Right lobe of liver (tissue), 4 donors: ENCODE results near the gene NUPR1.

Experiments
- POLR2A ChIP-seq: fragments of 450-650 bp; IDR thresholded peaks from one replicate; pipeline ENCODE4 v1.6.1; 2017; ENCODE audit warnings: antibody characterized with exemption, mild to moderate bottlenecking
- TF ChIP-seq, protein P1 (sequence below), 4 donors: fragments of 200-600 bp in 3 of 4; fragments of 450-650 bp in 1 of 4; IDR thresholded peaks; one replicate each; pipeline versions ENCODE4 v1.5.1 to v1.8.0; 2016 to 2022; ENCODE audit warnings: antibody characterized with exemption in 4 of 4, mild to moderate bottlenecking in 2 of 4
- donor health status: DM: no; HTN: no; CAD: no.
- donor health status: DM: no; HTN: no; CAD: no.
- donor health status: DM: no; HTN: yes; CAD: no.

DNA sequence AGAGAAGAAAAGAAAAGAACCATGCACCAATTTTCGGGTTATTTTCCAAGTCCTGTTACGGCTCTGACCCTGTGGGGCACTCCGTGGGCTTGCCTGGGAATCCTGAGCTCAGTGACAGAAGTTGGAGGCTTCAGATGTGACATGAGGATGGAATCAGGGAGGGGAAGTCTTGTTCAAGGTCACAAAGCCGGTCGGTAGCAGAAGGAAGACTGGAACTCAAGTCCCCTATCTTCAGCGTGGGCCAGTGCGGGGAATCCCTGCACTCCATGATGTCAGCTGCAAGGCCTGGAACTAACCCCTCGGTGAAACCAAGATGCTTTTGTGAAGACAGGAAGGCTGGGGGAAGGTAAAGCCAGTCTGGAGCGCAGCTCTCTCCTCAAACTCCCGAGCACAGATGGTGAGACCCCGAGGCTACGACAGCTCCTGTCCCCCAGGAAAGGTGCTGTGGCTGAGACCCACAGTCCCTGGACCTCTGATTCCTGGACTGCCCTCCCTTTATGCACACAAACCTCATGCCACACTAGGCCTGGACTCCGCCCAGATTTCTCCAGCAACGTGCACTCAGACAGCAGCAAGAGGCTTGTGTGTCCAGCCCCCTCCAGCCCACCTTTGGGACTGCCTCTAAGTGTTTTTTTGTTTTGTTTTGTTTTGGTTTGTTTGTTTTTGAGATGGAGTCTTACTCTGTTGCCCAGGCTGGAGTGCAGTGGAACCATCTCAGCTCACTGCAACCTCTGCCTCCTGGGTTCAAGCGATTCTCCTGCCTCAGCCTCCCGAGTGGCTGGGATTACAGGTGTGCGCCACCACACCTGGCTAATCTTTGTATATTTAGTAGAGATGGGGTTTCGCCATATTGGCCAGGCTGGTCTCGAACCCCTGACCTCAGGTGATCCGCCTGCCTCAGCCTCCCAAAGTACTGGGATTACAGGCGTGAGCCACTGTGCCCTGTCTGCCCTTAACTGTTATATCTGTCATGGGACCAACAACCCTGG is 26.7 kb downstream of the NUPR1 start:
- TF ChIP-seq, protein P1, sequence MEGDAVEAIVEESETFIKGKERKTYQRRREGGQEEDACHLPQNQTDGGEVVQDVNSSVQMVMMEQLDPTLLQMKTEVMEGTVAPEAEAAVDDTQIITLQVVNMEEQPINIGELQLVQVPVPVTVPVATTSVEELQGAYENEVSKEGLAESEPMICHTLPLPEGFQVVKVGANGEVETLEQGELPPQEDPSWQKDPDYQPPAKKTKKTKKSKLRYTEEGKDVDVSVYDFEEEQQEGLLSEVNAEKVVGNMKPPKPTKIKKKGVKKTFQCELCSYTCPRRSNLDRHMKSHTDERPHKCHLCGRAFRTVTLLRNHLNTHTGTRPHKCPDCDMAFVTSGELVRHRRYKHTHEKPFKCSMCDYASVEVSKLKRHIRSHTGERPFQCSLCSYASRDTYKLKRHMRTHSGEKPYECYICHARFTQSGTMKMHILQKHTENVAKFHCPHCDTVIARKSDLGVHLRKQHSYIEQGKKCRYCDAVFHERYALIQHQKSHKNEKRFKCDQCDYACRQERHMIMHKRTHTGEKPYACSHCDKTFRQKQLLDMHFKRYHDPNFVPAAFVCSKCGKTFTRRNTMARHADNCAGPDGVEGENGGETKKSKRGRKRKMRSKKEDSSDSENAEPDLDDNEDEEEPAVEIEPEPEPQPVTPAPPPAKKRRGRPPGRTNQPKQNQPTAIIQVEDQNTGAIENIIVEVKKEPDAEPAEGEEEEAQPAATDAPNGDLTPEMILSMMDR (IDR thresholded peaks at IDR 0.05) = no peak
- no peak for TF ChIP-seq POLR2A
